CD1c-positive myeloid dendritic cell (primary cell): ENCODE data around the gene GSC.
"Not testable (repeated sequence)": the region's sequence is repeated elsewhere in the genome, so short reads cannot be mapped to it uniquely, and the experiment has no call there.

Experiments used
- DNase-seq: peaks from one replicate; pipeline ENCODE4 v3.0.0-alpha.2; 2016; ENCODE audit errors: extremely low spot score

GSC gene

DNA sequence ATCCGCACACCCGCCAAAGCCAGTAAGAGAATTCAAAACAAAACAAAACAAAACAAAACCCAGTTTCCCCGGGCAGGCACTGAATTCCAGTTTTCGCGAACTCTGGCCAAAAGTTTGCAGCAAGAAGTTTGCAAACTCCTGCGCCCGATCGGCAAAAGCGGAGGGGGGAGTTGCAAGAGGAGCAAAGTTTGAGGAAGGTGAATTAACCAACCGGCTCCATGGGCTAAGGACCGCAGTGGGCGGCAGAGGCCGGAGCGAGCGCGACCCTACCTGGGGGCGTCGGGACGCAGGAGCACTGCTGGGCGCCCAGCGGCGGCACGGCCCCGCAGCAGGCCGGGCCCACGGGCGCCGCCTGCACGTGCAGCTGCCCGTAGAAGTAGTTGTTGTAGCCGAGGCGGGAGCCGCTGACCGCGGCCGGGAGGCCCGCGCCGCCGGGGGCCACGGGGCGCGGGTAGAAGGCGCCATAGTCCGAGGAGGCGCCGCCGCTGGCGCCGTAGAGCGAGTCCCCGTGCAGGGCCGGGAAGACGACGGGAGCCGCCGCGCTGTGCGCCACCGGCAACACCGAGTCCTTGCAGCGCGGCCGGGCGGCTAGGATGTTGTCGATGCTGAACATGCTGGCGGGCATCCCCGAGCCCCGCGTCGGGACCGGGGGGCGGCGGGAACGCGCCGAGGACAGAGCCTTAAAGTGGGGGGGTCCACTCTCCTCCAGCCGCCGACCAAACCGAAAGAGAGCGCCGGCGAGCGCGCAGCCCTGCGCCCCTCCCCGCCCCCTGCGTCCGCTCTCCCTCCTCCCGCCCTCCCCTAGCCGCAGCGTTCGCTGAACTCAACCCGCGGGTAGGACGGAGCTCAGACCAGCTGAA, at the start of gene GSC:
TSS of gene GSC (minus strand) at position 723 of the 860 bp plus-strand sequence. CDS start at position 625, 98 bp downstream.
- DNase-seq = no peak

DNA sequence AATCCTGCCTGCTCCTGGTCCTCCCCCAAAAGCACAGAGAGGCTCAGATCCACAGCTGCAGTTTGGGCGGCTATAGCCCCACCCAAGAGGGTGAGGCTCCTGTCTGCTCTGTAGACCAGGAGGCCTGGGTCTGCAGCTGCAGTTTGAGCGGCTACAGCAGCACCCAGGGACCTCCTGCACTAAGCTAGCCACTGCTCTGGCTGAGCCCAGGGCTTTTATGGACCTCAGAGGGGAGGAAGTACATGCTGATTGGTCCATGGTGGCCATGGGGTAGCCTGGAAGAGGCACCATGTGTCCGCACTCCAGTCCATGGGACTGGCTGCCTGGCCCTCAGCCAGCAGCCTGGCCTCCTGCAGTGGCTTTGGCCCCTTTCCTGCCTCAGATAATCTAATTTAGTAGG, 49.6 kb upstream of the GSC start:
- DNase-seq = no peak

DNA sequence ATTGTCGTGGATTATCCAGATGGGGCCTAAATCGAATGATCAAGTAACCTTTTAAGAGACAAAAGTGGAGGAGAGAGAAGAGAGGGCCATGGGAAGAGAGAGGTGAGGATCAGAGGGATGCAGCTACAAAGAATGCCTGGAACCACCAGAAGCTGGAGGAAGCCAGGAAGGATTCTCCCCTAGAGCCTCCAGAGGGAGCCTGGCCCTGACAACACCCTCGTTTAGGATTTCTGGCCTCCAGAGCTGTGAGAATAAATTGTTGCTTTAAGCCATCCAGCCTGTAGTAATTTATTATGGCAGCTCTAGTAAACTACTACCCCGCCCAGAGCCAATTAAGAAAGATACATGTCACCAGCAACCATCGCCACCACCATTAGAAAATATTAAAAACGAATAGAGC, 46.2 kb upstream of the GSC start:
- DNase-seq = no peak

DNA sequence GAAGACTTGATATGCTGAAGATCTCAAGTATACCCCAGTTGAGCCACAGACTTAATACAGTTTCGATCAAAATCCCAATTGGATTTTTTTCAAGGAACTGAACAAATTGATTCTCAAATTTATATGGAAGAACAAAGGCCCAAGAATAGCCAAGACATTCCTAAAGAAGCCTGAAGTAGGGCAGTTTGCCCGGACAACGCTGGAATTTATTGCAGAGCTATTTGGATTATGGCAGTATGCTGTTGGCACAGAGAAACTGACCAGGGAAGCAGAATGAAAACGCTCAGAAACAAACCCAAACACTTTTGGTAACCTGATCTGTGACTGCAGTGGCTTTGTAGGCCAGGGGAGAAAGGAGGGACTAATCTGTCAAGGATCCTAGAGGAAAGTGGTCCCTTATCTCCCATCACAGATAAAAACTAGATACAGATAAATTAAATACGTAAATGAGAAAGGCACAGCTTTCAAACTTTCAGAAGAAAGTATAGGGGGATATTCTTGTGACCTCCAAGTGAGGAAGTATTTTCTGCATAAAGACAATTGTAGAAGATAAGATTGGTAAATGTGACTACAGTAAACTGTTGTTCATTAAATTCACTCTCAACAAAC, 35.9 kb upstream of the GSC start:
- no peak for DNase-seq

DNA sequence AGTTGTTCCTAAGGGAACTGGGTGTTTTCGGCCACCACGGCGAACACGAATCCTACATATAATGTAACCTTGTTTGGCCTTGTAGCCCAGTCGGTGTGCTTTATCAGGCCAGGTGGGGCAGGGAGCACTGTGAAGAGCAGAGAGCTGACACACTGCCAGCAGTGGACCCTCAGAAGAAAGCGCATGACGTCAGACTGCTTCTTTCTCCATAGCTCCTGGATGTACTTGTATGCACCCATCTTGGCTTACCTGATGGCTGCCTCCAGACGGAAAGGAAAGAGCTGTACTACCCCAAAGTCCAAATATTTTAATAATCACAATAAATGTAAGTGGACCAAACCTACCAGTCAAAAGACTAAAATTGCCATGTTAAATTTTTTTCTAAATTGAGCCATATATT, 31.3 kb upstream of the GSC start:
- no peak for DNase-seq

DNA sequence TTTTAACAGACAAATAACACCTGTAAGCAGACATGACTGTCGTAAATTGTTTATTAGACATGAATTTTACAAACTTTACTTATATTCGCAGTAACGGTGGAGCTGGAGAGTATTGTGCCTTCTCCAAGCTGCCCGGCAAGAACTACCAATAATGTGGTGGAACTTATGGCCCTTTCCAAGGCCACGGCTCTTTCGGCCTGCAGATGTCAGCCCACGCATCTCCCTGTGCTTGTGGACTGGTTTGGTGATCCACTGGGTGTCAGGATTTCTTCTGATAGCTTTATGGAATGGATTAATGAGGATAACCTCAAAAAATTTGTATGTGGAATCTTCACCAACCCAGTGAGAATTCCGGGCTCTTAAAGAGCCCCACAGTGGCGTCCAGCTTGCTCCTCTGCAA, 30.9 kb upstream of the GSC start:
- not testable (repeated sequence) for DNase-seq

DNA sequence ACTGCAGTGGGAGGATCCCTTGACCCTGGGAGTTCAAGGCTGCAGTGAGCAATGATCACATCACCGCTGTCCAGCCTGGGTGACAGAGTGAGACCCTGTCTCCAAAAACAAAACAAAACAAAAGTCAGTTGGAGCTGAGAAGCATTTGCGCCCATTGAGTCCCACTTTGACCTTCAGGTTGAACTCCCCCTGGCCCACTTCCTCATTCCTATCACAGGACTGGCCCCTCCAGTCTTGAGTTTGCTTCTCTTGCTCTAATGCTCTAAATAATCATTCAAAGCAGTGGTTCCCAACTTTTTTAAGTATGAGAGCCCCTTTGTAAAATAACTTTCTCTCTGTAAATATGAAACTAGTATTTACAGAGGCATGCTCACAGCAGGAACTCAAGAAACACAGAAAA, 28.0 kb upstream of the GSC start:
- no peak for DNase-seq

DNA sequence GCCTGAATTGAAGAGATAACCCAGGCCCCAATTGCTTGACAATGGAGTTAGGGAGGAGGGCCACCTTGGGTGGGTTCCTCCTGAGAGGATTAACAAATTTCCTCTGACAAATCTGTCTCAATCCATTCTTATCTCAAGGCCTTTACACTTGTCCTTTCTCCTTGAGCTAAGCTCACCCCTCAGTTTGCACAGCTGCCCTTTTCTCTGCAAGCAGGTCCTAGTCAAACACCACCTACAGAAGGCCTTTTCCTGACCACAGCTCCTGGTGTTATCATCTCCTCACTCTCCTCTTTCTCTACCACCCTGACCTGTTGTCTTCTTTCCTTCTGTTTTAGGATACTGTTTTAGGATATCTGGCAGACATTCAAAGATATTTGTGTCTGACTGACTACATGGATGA, 26.4 kb upstream of the GSC start:
- no peak for DNase-seq

DNA sequence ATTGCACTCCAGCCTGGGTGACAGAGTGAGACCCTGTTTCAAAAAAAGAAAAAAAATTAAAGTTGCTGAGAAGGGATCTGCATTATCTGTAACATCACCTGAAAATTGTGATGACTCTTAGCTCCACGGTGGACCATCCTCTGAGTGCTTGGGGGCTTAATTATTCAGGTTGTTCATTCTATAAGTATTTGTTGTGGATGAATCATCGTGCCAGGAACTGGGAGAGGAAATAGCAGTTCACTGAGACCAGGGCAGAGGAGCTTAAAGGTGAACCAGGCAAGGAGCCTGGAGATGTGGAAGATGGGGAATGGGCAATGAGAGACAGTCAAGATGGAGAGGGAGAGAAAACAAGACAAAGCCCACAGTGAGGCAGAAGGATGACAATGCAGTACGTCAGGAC, 25.5 kb upstream of the GSC start:
- DNase-seq = no peak

DNA sequence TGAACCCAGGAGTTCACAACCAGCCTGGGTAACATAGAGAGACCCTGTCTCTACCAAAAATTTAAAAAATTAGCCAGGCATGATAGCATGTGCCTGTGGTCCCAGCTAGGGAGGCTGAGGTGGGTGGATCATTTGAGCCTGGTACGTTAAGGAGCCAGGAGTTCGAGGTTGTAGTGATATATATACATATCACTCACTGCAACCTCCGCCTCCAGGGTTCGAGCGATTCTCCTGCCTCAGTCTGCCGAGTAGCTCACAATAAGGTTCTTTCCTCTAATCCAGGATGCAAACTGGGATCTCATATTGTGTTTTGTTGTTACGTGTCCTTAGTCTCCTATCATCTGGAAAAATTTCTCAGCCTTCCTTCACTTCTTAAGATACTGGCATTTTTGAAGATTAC, 24.0 kb upstream of the GSC start:
- no peak for DNase-seq

DNA sequence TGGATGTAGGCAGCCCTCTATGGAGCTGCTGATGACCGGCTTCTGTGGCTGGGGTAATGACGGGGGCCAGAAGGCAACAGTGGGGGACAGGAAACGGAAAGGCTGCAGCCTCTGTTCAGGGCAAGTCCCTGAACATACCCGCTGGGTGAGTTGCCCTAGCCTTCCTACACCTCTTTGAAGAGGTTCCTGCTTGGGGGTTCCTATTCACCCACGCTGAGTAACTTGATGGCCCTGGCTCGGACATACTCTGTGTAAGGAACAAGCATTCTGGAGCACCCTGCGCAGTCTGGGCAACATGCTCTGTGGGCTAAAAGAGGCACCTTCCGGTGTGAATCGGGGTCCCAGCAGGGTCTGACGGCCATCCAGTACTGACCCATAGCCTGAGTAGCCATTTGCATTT, 17.7 kb upstream of the GSC start:
- no peak for DNase-seq

DNA sequence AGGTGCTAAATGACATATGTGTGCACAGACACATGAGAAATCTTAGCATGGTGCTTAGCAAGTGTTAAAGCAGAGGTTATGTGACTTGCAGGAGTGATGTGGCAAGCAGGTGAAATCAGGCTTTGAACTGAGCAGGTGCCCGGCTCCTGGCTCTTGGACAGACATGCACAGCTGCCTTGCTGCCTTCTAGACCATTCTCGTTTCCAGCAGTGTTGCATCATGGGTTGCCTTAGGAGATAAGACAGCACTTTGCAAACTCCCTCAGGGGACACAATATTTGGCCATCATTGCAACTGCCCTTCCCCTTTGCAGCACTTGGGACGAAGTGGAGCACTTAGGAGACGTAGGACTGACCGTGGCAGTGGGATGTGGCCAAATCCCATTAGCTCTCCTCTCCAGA, 17.2 kb upstream of the GSC start:
- DNase-seq = no peak

DNA sequence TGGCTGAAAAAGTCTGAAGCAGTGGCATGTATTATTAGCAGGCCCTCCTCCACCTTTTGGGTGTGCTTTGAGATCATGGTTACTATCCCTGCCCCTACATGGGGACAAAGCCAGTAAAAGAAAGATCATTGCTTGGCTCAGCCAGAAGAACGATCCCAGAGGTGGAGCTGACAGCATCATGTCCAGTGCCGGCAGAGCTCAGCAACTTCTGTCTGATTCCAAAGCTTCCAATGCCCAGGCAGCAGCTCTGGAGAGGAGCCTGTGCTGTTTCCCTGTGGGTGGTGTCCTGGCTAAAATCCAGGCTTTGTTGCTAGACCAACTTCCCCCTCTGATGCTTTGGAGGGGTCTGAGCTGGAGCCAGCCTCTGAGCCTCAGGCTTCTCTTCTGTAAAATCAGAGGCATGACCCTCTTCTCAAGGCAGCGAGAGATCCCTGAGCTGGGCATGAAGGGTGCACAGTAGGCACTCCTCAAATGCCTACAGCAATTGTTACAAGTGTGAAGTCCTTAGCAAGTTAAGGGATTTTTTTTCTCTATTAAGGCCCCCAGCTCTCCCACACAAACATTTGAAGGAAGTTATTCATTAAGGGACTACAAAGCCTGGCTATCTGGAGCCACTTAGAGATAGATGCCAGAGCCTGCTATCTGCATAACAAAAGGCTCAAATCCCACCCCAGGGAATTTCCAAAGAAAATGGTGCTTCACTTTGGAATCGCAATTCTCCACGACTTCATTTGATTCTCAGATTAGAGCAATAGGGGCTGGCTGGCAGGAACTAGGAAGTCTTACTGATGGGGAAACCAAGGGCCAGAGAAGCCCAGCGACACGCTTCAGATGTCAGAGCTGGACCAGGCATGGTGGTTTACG, 10.9 kb upstream of the GSC start:
- DNase-seq = no peak

DNA sequence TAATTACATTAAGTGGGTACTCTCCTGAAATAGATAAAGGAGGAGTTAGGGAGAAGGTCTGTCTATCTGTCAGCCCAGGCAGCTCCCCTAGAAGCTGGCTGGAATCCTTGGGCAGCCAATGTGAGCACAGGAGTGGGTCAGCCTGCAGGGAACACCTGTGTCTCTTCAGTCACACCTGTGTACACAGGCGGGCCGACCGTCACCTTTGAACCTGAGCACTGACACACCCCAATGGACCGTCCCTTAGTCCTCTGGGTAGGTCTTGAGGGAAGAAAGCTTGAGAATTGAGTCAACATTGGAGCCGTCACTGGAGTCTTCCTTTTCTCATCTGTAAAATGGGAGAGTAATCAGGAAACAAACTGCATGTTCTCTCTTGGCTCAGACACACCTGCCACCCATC, 9.8 kb upstream of the GSC start:
- DNase-seq = no peak

DNA sequence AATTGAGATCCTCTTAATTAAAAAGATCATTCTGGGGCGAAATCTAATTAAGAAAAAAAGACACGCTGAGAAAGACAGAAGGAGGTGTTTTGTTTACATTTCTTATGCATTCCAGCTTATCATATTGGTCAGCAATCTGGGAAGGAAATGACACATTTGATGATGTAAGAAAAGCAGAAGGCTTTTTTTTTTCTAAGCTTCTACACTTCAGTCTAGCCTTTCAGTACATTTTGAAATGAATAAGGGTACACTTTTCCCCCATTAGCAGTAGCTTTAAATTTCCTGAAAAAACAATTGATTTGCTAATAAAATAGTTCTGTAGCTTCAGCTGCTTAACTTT, 5.9 kb upstream of the GSC start:
- DNase-seq = peak; percentile 20

DNA sequence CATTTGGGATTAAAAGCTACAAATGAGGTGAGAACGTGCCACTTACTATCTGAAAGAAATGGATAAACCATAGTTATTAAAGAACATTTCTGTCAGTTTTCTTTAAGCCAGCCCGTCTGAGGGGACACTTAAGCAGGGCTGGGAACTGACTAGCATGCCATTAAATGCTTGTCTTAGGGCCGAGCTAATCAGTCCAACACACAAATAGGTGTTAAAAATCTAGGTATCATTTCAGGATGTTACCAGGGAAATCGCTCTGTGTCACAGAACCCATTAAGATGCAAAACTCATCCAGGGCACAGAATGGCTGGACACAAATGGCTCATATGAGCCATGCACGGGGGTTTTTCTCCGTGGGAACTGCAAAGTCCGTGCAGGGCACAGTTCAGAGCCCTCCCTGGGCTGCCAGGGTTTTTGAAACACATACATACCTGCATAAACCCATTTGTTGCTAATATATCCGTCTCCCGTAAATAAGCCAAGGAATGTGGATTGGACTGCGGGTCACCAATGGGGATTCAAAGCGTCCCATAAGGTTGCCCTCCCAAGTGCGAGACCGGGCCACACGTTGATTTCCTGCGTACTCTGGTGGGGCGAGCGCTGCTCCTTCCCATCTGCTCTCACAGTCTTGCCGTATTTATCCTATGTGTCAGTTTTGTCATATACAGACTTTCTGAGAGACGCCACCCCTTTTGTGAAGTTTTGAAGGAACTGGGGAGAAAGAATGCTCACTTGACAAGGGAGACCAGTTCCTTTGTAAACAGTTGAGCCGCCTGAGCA, 5.4 kb upstream of the GSC start:
- no peak for DNase-seq

DNA sequence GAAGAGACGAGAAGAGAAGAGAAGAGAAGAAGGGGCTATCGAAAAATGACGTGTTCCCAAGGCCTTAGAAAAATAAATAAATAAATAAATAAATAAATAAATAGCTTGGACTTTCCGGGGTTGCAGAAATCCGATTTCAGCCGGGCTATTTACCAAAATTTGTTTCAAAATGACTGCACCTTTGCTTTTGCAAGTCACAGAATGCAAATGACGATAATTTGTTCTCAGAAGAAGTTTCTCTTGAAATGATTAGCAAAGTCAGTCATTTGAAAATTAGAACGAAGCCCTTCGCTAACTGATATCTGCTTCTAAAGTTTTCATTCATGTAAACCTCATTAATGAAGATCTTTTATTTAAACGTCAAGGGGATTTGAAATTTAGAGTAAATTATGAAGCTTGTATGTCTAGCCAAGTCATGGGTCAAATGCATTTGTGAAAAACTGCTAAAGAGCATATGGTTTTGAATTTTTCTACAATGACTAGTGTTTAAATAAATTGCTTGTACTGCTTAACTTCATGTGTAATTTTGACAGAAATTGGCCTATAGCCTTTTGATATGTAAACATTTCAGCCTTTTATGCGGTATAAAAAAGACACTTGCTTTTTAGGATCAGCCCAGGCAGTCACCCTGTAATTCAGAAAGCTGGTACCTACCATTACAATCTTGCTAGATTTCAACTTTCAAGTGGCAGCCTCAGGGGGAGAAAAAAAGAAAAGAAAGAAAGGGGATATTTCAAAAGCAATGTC, 4.6 kb upstream of the GSC start:
- no peak for DNase-seq

DNA sequence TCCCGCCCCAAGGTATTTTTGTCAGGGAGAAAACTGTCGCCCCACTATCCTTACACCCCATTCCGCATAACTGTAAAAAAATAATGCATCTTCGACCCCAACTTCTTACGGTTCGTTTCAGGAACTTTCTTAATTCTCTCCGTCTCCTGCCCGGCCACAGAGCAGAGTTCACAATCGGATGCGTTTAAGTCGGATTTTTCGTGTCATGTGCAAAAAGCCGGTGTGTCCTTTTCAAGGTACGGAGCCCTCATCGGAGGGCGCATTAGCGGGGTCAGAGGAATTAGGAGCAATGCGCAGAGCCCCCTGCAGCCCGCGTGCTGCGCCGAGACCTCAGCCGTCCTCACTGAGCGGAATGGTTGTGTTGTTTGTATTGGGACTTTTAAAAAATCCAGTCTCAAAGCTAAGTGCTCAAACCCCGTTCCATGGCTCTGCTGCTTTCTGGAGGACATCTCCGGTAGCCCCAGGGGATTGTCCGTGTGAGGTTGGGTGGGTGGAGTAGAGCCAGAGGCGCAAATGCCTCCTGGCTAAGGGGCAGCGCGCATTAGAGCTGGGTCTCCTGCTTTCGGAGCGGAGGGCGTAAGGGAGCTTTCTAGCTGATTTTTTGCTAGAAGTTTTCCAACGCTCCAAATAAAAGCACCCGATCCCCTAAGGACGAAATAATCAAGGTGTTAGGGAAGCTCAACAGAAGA, 3.9 kb upstream of the GSC start:
- DNase-seq = no peak

DNA sequence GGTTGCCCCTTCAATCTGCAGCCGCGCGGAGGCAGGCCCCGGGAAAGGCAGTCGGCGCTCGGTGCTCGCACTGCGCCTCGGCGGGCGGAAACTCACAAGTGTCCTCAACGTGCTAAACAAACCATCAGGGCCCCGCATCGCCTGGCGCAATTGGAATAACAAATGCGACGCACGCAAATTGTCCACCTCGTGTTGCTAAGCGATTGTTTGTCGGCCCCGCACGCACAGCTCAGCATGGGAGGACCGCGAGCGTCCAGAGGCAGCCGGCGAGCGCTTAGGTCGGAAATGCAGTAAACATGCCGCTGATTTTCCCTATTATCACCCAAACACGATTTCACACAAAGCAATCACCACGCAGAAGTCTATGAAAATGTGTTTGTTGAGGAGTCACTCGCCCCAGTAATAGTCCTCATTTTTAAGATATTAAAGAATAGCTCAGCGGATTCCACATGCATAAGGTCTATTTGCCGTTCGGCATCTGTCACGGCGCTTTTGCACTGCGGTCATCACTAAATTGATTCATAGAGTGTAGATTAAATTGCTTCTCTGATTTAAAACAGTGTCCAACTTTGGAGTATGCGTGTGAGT, 3.2 kb upstream of the GSC start:
- no peak for DNase-seq

DNA sequence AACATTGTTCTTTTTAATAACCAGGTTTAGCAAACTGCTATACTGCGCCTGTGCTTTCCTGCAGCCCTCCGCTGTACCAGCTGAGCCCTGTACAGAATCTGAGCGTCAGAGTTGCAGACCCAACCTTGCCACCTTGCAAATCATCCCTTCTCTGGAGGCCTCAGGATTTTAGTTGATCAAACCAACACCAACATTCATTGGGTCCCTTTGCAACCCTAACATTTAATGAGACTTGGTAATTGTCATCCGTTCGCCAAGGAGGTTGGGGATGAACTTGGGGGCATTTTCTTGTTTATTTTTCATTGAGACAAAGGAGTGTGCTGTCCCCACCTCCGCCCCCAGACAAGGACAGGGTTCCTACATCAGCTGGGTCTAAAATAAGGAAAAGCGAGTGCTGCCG, 2.6 kb upstream of the GSC start:
- no peak for DNase-seq
